HEK293 (cell line): ENCODE data around the gene SRI.
A peak's percentile ranks its signal among the peaks of the same experiment; 100 is the strongest.

Source experiments
- CTCF ChIA-PET: fragments of 350-600 bp; formaldehyde crosslinking; extraction: SDS; loops from one replicate; lab custom pipeline; 2021; ENCODE audit warnings: antibody characterized with exemption; lab: Yijun Ruan, JAX
- POLR2A ChIA-PET: fragments of 300-600 bp; formaldehyde crosslinking; extraction: SDS; loops from one replicate; lab custom pipeline; 2020; ENCODE audit warnings: antibody characterized with exemption, inconsistent platforms; lab: Yijun Ruan, JAX
- H3K27ac ChIP-seq: fragments of 200-500 bp; sonication (Bioruptor generic); 2 replicates; pipeline ENCODE4 v1.5.1; 2014; ENCODE audit warnings: low read depth, low read length, control low read depth, inconsistent platforms; ENCODE audit errors: extremely low read depth
- H3K36me3 ChIP-seq, 2 experiments: fragments of 200-500 bp in 1 of 2; sonication (Bioruptor generic) in 1 of 2; 1 replicate in 1 of 2; 2 replicates in 1 of 2; pipeline ENCODE4 v1.5.1; 2014 to 2017; ENCODE audit warnings: inconsistent platforms in 2 of 2, low read length in 2 of 2; ENCODE audit not compliant: control insufficient read depth in 2 of 2, insufficient read depth in 1 of 2
- H3K4me1 ChIP-seq: fragments of 200-500 bp; sonication (Bioruptor generic); 2 replicates; pipeline ENCODE4 v1.5.1; 2014; ENCODE audit warnings: mild to moderate bottlenecking, low read length, inconsistent platforms; ENCODE audit not compliant: control insufficient read depth, insufficient read depth
- H3K4me3 ChIP-seq: 2 replicates; pipeline ENCODE4 v1.5.1; 2011; ENCODE audit warnings: low read depth, mild to moderate bottlenecking, control low read depth, low read length, moderate library complexity
- H3K9me3 ChIP-seq: fragments of 200-500 bp; sonication (Bioruptor generic); 2 replicates; pipeline ENCODE4 v1.5.1; 2014; ENCODE audit warnings: low read depth, low read length, inconsistent platforms; ENCODE audit not compliant: control insufficient read depth, insufficient read depth
- HOXA7 ChIP-seq: sonication (generic); formaldehyde crosslinking; IDR thresholded peaks from 2 replicates; pipeline ENCODE4 v1.8.1; 2022; ENCODE audit warnings: missing genetic modification reagents, borderline replicate concordance
- ZNF169 ChIP-seq: fragments of 450-650 bp; formaldehyde crosslinking; IDR thresholded peaks from 2 replicates; pipeline ENCODE4 v1.5.1; 2016; ENCODE audit warnings: missing biosample characterization, missing genetic modification characterization
- ZNF48 ChIP-seq: fragments of 450-650 bp; formaldehyde crosslinking; IDR thresholded peaks from 2 replicates; pipeline ENCODE4 v1.5.1; 2016; ENCODE audit warnings: missing biosample characterization, missing genetic modification characterization
- ZNF529 ChIP-seq: fragments of 450-650 bp; formaldehyde crosslinking; IDR thresholded peaks from 2 replicates; pipeline ENCODE4 v1.5.1; 2017; ENCODE audit warnings: missing genetic modification characterization, missing biosample characterization; ENCODE audit not compliant: insufficient replicate concordance
- ZNF530 ChIP-seq: fragments of 450-650 bp; formaldehyde crosslinking; IDR thresholded peaks from 2 replicates; pipeline ENCODE4 v1.5.1; 2016; ENCODE audit warnings: low read depth, missing biosample characterization, missing genetic modification characterization
- ZNF621 ChIP-seq: fragments of 450-650 bp; formaldehyde crosslinking; IDR thresholded peaks from 2 replicates; pipeline ENCODE4 v1.5.1; 2017; ENCODE audit warnings: missing biosample characterization, missing genetic modification characterization
- ZNF654 ChIP-seq: fragments of 450-650 bp; formaldehyde crosslinking; IDR thresholded peaks from 2 replicates; pipeline ENCODE4 v1.5.1; 2016; ENCODE audit warnings: low read depth, missing biosample characterization, missing genetic modification characterization
- ZNF785 ChIP-seq: fragments of 450-650 bp; formaldehyde crosslinking; IDR thresholded peaks from 2 replicates; pipeline ENCODE4 v1.5.1; 2016; ENCODE audit warnings: missing biosample characterization, missing genetic modification characterization
- TF ChIP-seq, protein P1 (sequence below): fragments of 450-650 bp; formaldehyde crosslinking; IDR thresholded peaks from 2 replicates; pipeline ENCODE4 v1.5.1; 2016; ENCODE audit warnings: missing biosample characterization, missing genetic modification characterization, borderline replicate concordance
- TF ChIP-seq, protein P2 (sequence below): fragments of 450-650 bp; formaldehyde crosslinking; IDR thresholded peaks from 2 replicates; pipeline ENCODE4 v1.5.1; 2016; ENCODE audit warnings: missing biosample characterization, missing genetic modification characterization, low read depth
- TF ChIP-seq, protein P3 (sequence below): fragments of 450-650 bp; formaldehyde crosslinking; IDR thresholded peaks from 2 replicates; pipeline ENCODE4 v1.5.1; 2016; ENCODE audit warnings: missing biosample characterization, missing genetic modification characterization

SRI gene

GRCh38 chr7:88172842-88173241 lies 47.0 kb downstream of the SRI start:
- Histone ChIP-seq H3K4me1 (no peaks in the 10 kb centered on the region), H3K27ac (no peak overlapping the region), H3K9me3 (no peaks in the 10 kb centered on the region), H3K4me3 (no peak overlapping the region), H3K36me3 (no peaks in the 10 kb centered on the region)
- TF ChIP-seq ZNF48 (tag by site-specific recombination) (no peak), ZNF654 (tag by site-specific recombination) (no peak)
- ChIA-PET POLR2A (no interaction called here), CTCF (no interaction called here)

GRCh38 chr7:88169717-88170320 lies 50.0 kb downstream of the SRI start:
- Histone ChIP-seq H3K4me1 (no peaks in the 10 kb centered on the region), H3K27ac (no peak overlapping the region), H3K9me3 (no peaks in the 10 kb centered on the region), H3K4me3 (no peak overlapping the region), H3K36me3 (no peaks in the 10 kb centered on the region)
- ChIA-PET CTCF (interaction anchor here (0.6 to 2.2 kb wide), 20 partner anchors 10 to 562 kb away, joined by 3 to 14 read pairs (median 4); no protein-coding TSS in a partner anchor), POLR2A (no interaction called here)
- peak; percentile 45 for TF ChIP-seq ZNF654 (tag by site-specific recombination)
- TF ChIP-seq, protein P1, sequence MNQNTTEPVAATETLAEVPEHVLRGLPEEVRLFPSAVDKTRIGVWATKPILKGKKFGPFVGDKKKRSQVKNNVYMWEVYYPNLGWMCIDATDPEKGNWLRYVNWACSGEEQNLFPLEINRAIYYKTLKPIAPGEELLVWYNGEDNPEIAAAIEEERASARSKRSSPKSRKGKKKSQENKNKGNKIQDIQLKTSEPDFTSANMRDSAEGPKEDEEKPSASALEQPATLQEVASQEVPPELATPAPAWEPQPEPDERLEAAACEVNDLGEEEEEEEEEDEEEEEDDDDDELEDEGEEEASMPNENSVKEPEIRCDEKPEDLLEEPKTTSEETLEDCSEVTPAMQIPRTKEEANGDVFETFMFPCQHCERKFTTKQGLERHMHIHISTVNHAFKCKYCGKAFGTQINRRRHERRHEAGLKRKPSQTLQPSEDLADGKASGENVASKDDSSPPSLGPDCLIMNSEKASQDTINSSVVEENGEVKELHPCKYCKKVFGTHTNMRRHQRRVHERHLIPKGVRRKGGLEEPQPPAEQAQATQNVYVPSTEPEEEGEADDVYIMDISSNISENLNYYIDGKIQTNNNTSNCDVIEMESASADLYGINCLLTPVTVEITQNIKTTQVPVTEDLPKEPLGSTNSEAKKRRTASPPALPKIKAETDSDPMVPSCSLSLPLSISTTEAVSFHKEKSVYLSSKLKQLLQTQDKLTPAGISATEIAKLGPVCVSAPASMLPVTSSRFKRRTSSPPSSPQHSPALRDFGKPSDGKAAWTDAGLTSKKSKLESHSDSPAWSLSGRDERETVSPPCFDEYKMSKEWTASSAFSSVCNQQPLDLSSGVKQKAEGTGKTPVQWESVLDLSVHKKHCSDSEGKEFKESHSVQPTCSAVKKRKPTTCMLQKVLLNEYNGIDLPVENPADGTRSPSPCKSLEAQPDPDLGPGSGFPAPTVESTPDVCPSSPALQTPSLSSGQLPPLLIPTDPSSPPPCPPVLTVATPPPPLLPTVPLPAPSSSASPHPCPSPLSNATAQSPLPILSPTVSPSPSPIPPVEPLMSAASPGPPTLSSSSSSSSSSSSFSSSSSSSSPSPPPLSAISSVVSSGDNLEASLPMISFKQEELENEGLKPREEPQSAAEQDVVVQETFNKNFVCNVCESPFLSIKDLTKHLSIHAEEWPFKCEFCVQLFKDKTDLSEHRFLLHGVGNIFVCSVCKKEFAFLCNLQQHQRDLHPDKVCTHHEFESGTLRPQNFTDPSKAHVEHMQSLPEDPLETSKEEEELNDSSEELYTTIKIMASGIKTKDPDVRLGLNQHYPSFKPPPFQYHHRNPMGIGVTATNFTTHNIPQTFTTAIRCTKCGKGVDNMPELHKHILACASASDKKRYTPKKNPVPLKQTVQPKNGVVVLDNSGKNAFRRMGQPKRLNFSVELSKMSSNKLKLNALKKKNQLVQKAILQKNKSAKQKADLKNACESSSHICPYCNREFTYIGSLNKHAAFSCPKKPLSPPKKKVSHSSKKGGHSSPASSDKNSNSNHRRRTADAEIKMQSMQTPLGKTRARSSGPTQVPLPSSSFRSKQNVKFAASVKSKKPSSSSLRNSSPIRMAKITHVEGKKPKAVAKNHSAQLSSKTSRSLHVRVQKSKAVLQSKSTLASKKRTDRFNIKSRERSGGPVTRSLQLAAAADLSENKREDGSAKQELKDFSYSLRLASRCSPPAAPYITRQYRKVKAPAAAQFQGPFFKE (tag by site-specific recombination) = no peak

- Histone ChIP-seq H3K36me3 (no peaks in the 10 kb centered on the region), H3K4me3 (no peak overlapping the region), H3K27ac (no peak overlapping the region), H3K4me1 (no peaks in the 10 kb centered on the region), H3K9me3 (no peaks in the 10 kb centered on the region)
- ChIA-PET CTCF (interaction anchor here (1.0 kb wide), 1 partner anchor 12 kb away, joined by 4 read pairs; no protein-coding TSS in a partner anchor), POLR2A (no interaction called here)
- TF ChIP-seq ZNF529 (tag by site-specific recombination) = no peak
- TF ChIP-seq, protein P2, sequence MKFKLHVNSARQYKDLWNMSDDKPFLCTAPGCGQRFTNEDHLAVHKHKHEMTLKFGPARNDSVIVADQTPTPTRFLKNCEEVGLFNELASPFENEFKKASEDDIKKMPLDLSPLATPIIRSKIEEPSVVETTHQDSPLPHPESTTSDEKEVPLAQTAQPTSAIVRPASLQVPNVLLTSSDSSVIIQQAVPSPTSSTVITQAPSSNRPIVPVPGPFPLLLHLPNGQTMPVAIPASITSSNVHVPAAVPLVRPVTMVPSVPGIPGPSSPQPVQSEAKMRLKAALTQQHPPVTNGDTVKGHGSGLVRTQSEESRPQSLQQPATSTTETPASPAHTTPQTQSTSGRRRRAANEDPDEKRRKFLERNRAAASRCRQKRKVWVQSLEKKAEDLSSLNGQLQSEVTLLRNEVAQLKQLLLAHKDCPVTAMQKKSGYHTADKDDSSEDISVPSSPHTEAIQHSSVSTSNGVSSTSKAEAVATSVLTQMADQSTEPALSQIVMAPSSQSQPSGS = 0 out of 2 replicates have a peak, but pooled peaks have one; percentile 15
These were observed 52.1 kb downstream of the SRI start for GRCh38 chr7:88167721-88168120.

GRCh38 chr7:88167223-88167622 lies 52.6 kb downstream of the SRI start:
- no peaks in the 10 kb centered on the region for H3K4me1 ChIP-seq

More at GRCh38 chr7:88167223-88167622, 52.6 kb downstream of the SRI start:
- CTCF ChIA-PET = interaction anchor here (1.0 kb wide), 1 partner anchor 12 kb away, joined by 4 read pairs; no protein-coding TSS in a partner anchor
- Histone ChIP-seq H3K27ac (no peak overlapping the region), H3K36me3 (no peaks in the 10 kb centered on the region), H3K9me3 (no peaks in the 10 kb centered on the region), H3K4me3 (no peak overlapping the region)
- POLR2A ChIA-PET = no interaction called here
- no peak for TF ChIP-seq ZNF785 (tag by site-specific recombination)
- no peak for TF ChIP-seq HOXA7 (CRISPR knock-in tag)
- TF ChIP-seq ZNF530 (tag by site-specific recombination) = no peak
- no peak for TF ChIP-seq ZNF621 (tag by site-specific recombination)
- TF ChIP-seq, protein P3, sequence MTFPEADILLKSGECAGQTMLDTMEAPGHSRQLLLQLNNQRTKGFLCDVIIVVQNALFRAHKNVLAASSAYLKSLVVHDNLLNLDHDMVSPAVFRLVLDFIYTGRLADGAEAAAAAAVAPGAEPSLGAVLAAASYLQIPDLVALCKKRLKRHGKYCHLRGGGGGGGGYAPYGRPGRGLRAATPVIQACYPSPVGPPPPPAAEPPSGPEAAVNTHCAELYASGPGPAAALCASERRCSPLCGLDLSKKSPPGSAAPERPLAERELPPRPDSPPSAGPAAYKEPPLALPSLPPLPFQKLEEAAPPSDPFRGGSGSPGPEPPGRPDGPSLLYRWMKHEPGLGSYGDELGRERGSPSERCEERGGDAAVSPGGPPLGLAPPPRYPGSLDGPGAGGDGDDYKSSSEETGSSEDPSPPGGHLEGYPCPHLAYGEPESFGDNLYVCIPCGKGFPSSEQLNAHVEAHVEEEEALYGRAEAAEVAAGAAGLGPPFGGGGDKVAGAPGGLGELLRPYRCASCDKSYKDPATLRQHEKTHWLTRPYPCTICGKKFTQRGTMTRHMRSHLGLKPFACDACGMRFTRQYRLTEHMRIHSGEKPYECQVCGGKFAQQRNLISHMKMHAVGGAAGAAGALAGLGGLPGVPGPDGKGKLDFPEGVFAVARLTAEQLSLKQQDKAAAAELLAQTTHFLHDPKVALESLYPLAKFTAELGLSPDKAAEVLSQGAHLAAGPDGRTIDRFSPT = no peak
- no peak for TF ChIP-seq ZNF169
